ENCODE data around the gene RNF113B.

The RNF113B gene

DNA sequence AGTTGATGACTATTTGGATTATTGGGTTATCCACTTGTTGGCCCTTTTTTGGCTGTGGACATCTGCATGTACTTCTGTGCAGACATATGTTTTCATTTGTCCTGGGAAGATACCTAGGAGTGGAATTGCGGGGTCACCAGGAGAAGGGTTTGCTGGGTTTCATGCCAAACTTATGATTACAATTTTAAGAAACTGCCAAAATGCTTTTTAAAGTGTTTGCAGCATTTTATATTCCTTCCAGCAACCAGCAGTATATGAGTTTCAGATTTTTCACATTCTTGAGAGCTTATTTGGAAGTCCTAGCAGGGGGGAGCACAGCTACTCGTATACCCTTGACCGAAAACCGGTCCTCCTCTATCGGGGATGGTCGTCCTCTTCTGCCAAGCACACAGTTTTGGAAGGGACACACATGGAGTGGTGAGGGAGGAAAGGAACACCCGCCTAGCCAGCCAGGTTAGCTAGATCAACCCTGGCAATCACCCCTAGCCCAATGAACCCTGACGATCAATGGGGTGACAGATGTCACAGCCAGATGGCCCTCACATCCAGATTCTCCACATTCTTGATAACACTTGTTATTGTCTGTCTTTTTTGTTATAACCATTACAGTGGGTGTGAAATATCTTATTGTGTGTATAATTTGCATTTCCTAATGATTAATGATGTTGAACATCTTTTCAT, 26.7 kb upstream of the RNF113B start:
- DNase-seq (ENCODE audit: low read depth): no peak

DNA sequence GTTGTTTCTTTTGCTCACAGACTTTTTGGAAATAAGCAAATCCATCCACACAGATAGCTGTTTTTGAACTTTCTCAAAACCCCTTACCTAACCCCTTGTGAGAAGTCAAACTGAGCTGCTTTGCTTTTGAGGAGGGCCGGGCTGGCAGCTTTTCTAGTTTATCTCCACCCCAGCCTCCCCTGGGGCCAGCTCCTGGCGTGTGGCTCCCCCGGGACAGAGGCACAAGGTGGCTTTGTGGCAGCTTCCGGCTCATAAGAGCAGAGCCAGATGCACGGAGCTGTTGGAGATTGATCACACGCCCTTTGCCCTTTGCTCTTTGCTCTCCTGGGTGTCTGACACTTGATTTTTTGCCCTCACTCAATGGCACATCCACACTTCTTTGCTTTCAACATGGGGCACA, 24.9 kb upstream of the RNF113B start:
- no peak for DNase-seq (ENCODE audit: low read depth)

DNA sequence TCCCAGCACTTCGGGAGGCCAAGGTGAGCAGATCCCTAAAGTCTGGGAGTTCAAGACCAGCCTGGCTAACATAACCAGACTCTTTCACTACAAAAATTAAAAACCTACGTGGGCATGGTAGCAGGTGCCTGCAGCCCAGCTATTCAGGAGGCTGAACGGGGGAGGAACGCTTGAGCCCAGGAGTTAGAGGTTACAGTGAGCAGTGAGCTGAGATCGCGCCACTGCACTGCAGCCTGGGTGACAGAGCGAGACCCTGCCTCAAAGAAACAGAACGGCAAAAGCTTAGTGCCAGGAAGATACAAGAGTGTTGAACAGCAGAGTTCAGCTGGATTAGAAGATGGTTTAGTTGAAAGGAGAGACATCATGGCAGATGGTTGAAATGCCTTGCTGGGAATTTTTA, 24.1 kb upstream of the RNF113B start:
- no peak for DNase-seq (ENCODE audit: low read depth)

GRCh38 chr13:98200211-98200878, 23.3 kb upstream of the RNF113B start:
- DNase-seq (ENCODE audit: low read depth): no peak

- no peak for DNase-seq (ENCODE audit: low read depth)
Observed at GRCh38 chr13:98199480-98199879, 22.4 kb upstream of the RNF113B start.

DNA sequence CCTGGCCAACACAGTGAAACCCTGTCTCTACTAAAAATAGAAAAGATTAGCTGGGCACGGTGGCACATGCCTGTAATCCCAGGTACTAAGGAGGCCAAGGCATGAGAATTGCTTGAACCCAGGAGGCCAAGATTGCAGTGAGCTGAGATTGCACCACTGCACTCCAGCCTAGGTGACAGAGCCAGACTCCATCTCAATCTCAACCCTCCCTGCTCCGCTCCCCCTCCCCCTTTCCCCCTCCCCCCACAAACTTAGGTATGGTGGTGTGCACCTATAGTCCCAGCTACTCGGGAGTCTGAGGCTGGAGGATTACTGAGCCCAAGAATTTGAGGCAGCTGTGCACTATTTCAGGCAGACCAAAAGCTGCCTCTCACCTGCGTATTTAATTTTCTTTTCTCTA, 21.6 kb upstream of the RNF113B start:
- no peak for DNase-seq (ENCODE audit: low read depth)

DNA sequence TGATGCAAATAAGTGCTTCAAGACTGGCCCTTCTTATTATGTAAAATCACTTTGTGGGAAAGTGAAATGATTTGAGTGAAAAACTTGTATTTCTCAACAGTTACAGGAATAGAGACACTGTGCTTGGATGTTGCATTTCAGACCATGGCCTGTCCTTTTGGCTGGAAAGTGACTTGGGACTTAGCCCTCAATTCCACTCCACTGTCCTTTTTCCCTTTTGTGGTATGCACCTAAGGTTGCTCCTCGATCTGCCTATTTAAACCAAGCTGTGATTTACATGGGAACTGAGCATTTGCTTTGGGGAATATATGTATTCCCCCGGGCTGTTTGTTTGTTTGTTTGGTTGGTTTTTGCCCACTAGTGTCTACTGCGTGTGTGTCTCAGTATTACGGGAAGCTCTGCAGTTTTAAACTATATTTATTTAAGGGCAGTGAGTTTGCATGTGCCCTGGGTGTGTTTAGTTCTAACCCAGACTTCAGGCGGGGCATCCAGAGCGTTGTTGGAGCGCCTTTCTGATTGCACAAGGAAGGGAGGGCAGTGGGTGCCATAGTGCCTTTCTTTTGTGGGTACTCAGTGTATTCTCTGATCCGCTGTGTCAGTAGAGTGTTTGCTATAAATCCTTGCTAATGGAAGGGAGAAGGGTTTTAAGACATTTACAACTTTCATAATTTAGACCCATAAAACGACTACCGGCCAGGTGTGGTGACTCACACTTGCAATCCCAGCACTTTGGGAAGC, 18.2 kb upstream of the RNF113B start:
- DNase-seq (ENCODE audit: low read depth): no peak

GRCh38 chr13:98192008-98192407, 14.9 kb upstream of the RNF113B start:
- DNase-seq (ENCODE audit: low read depth): no peak

DNA sequence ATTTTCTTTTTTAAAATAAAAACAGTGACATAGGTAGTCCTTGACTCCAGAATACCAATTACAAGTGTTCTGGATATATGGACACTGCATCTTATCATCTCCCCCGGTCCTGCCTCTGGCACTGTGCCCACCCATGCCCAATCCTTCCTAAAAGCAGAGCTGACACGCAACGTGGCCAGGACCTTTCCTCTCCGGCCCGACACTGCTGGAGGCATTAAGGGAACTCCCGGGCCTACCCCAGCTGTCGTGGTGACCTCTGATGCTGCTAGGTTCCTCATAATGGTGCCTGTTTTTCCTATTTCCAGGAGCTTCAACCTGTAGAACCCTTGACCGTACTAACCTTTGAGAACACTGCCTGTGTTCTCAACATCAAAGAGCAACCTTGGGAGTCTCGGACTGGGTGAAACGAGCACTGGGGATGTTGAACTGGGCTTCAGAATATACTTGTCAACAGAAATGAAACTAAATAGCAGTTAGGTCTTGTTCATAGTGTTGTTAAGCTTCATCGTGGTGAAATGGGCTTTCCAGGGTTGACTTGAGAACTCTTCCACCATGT, 13.9 kb upstream of the RNF113B start:
- no peak for DNase-seq (ENCODE audit: low read depth)

GRCh38 chr13:98189841-98190505, 12.9 kb upstream of the RNF113B start:
- DNase-seq (ENCODE audit: low read depth): no peak

DNA sequence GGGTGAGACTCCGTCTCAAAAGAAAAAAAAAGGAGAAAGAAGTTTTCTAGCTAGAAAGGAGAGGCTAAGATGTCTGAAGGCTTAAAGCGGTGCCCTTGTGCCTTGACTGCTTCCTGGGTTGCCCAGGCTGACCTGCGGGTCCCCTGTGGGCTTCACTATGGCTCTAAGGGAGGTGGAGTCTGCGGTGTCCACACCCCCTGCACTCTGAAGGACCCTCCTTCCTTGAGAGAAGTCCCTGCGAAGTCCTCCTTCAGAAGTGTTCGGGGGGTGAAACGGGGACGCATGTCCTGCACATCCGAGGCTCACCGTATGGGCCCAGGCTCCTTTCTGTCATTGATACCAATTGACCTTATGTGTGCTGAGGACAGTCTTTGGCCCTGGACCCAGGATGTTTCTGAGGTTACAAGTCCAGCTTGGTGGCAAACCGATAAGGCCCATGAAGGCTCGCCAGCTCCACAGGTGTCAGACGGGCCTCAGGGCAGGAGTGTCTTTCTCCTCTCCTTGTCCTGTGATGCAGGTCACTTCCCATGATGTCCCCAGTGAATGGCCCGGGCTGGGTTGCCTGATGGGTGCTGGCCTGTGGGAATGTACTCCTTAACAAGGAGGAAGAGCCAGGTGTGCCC, 11.6 kb upstream of the RNF113B start:
- DNase-seq (ENCODE audit: low read depth): no peak

- DNase-seq (ENCODE audit: low read depth): no peak
Observed at GRCh38 chr13:98187965-98188261, 10.8 kb upstream of the RNF113B start.

- no peak for DNase-seq (ENCODE audit: low read depth)
Observed at GRCh38 chr13:98187155-98187964, 10.3 kb upstream of the RNF113B start.

DNA sequence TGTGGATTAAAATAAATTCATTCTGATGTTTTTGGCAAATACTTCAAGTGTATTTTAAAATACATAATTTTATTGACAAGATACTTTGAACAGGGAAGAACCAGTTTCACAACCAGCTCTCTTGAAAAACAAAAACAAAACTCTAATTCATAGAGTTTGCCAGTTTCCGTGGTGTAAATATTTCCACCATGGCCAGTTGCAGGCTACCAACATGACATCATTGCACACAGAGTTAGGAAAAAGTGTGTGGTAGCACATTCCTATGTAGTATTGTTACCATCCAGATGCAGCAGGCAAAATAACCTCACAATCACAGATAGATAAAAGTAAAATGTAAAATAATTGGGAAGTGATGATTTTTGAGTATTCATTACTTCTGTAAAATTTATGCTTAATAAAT, 7.7 kb upstream of the RNF113B start:
- DNase-seq (ENCODE audit: low read depth): no peak

DNA sequence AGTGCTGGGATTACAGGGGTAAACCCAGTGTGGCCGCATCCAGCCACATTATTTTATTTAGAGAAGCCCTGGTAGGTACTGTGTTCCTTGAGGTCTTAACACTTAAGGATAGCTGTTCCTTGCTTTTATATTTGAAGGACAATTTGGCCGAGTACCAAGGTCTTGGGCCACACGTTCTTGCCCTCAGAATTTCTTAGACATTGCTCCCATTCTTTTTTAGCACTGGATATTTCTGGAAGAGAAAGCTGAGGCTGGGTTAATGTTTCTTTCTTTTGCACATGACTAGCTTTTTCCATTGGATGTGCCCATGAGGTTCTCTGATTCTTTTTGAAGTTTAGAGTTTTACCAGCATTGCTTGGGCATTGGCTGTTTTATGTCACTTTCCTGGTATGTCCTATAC, 5.5 kb upstream of the RNF113B start:
- no peak for DNase-seq (ENCODE audit: low read depth)

- no peak for DNase-seq (ENCODE audit: low read depth)
Observed at GRCh38 chr13:98182153-98182552, 5.1 kb upstream of the RNF113B start.

DNA sequence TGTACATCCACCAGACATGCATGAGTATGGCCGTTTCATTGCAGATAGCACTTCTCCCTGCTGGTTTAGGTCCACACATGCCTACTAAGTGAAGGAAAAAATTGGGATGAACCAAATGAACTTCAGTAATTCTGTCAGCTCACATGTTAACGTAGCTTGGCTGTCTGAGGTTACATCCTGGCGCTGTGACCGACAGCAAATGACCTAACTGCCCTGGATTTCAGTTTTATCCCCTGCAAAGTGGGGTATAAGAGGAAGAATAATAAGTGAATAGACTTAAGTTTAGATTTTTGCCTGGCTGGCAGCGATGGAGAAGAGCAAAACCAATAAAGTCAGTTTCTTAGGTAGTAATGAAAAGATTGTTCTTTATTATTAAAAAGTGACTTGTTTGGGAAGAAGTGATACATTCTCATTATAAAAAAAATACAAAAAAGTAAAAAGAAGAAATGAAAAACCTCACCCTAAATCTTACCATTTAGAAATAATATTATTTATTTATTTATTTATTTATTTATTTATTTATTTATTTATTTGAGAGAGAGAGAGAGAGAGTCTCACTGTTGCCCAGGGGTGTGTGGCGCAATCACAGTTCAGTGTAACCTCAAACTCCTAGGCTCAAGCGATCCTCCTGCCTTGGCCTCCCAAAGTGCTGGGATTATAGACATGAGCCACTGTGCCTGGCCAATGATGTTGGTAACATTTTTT, 4.2 kb upstream of the RNF113B start:
- no peak for DNase-seq (ENCODE audit: low read depth)

- DNase-seq (ENCODE audit: low read depth): no peak
Observed at GRCh38 chr13:98180092-98180491, 3.0 kb upstream of the RNF113B start.

- no peak for DNase-seq (ENCODE audit: low read depth)
Observed at GRCh38 chr13:98175823-98176222, 1.2 kb downstream of the RNF113B start.

DNA sequence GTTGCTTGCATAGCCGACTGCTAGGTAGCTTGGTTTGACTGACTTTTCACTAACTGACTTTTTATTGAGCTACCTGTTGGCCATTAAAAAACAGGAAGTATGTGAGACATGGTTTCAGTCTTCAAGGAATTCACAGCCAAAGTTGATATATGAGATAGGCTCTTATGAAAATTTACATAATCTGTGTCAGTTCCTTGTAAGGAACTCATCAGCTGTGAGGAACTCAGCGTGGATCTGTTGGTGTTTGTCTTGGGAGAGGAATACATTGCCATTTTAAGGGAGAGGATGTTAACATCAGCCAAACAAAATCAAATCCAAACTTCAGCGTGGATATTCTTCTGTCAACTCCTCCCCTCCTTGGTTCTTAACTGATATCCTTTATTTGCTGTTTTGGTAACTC, 2.0 kb downstream of the RNF113B start:
- DNase-seq (ENCODE audit: low read depth): no peak

DNA sequence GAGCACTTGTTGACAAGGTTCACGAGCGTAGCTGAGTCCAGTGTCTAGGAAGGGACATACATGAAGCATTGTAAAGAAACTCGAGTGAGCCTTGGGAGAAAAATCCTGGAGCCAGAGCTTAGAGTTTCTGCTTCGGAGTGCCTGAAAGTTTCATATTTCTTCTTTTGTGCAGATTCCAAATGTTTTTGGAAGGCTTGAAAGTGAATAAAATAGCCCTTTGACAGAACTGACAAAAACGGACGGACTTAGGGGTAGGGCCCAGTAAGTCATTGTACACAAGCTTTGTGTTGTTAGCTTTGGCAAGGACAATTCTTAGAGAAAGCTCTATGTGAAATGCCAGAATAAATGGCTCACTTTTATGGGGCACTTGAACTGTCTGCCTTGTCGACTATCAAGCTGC, 2.8 kb downstream of the RNF113B start:
- no peak for DNase-seq (ENCODE audit: low read depth)
